K562 (cell line): Measurements from ENCODE around the gene GBA2. TPM values are rescaled to one million over a fixed set of nuclear protein-coding genes. Genes with fewer than 3 reads are reported as not detected.

Source experiments
- ESRRA ChIP-seq: fragments of 450-650 bp; IDR thresholded peaks from 2 replicates; pipeline ENCODE4 v1.6.1; 2014; ENCODE audit warnings: low read depth, mild to moderate bottlenecking, moderate library complexity, borderline replicate concordance
- FOSL1 ChIP-seq: fragments of 200-800 bp; sonication (Bioruptor generic); conservative IDR thresholded peaks from 2 replicates; pipeline ENCODE4 v1.6.1; 2016; ENCODE audit warnings: missing genetic modification characterization, missing compliant biosample characterization
- FOXA1 ChIP-seq: fragments of 450-650 bp; IDR thresholded peaks from 2 replicates; pipeline ENCODE4 v1.6.1; 2016; ENCODE audit warnings: mild to moderate bottlenecking, borderline replicate concordance
- GABPB1 ChIP-seq: sonication (generic); formaldehyde crosslinking; IDR thresholded peaks from 2 replicates; pipeline ENCODE4 v1.8.0; 2022; ENCODE audit warnings: mild to moderate bottlenecking, missing genetic modification reagents
- HDAC8 ChIP-seq: fragments of 450-650 bp; IDR thresholded peaks from 2 replicates; pipeline ENCODE4 v1.6.1; 2016; ENCODE audit warnings: mild to moderate bottlenecking, missing genetic modification characterization, moderate library complexity, missing compliant biosample characterization
- KAT8 ChIP-seq: fragments of 450-650 bp; IDR thresholded peaks from 2 replicates; pipeline ENCODE4 v1.6.1; 2016; ENCODE audit warnings: low read depth, mild to moderate bottlenecking
- NFRKB ChIP-seq: fragments of 450-650 bp; IDR thresholded peaks from 2 replicates; pipeline ENCODE4 v1.6.1; 2016; ENCODE audit warnings: low read depth
- ZNF282 ChIP-seq: sonication (generic); formaldehyde crosslinking; IDR thresholded peaks from 2 replicates; pipeline ENCODE4 v1.8.1; 2023; ENCODE audit warnings: missing genetic modification reagents
- ZNF347 ChIP-seq: fragments of 450-650 bp; formaldehyde crosslinking; IDR thresholded peaks from 2 replicates; pipeline ENCODE4 v1.4.0; 2020; ENCODE audit warnings: low read depth, mild to moderate bottlenecking, moderate library complexity
- ZNF589 ChIP-seq: fragments of 200-800 bp; sonication (Bioruptor generic); IDR thresholded peaks from 2 replicates; pipeline ENCODE4 v1.6.1; 2016; ENCODE audit warnings: low read depth, missing genetic modification characterization, missing compliant biosample characterization
- polyA plus RNA-seq, 8 experiments: library from polyadenylated mRNA; depleted of rRNA in 4 of 8; stranded (reverse) in 5 of 8; unstranded in 3 of 8; fragments of >200 nt; fragmentation: Nextera tagmentation in 2 of 8; fragmentation: Illumina TruSeq in 1 of 8; extraction: Ambion mirVana in 2 of 8; extraction: Trizol in 1 of 8; gene quantifications; 2 replicates each; pipeline versions ENCODE4 v1.2.1 to v1.2.3, GENCODE V29; 2011 to 2014; ENCODE audit warnings: inconsistent platforms in 1 of 8, missing spikeins in 1 of 8
- total RNA-seq, 7 experiments: library from RNA; depleted of rRNA in 6 of 7; stranded (reverse); fragments of >200 nt in 6 of 7; fragmentation: Illumina TruSeq in 2 of 7; extraction: Trizol in 2 of 7; gene quantifications; 2 replicates each; pipeline versions ENCODE4 v1.2.1 to v1.2.3, GENCODE V29; 2011 to 2021; ENCODE audit warnings: low replicate concordance in 1 of 7
- TF ChIP-seq, protein P1 (sequence below), 2 experiments: IDR thresholded peaks; 2 replicates each; pipeline ENCODE4 v1.6.1; 2012; ENCODE audit warnings: improper control_type of control experiment in 2 of 2, low read depth in 2 of 2, low read length in 2 of 2, borderline replicate concordance in 1 of 2
- TF ChIP-seq, protein P2 (sequence below): sonication (generic); formaldehyde crosslinking; IDR thresholded peaks from 2 replicates; pipeline ENCODE4 v1.8.0; 2022; ENCODE audit warnings: missing genetic modification reagents, mild to moderate bottlenecking, borderline replicate concordance

The GBA2 gene
- total and polyA plus RNA-seq, 9 of the 15 experiments (the other 6 are each of a cell fraction or from before 2014, with no cell fraction given) = 14.1 to 60.4 (median 32.1) TPM

DNA sequence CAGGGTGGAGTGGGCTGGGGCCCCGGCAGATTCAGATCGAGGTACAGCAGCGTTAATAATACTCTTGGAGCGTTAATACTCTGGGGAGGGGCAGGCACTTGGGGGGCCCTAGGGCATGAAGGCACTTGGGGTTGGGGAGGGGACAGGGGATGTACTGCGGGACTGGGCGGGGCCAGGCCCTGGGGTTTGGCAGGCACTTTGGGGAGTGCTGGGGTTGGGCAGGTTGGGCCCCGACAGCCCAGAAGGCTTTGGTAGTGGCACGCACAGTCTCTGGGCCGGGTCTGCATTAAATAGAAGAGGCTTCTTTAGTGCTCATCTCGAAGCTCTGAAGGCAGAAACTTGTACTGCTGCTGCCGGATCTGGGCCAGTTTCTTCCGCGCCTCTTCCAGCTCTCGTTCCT is 51.5 kb downstream of the GBA2 start (continued):
- TF ChIP-seq, protein P1, sequence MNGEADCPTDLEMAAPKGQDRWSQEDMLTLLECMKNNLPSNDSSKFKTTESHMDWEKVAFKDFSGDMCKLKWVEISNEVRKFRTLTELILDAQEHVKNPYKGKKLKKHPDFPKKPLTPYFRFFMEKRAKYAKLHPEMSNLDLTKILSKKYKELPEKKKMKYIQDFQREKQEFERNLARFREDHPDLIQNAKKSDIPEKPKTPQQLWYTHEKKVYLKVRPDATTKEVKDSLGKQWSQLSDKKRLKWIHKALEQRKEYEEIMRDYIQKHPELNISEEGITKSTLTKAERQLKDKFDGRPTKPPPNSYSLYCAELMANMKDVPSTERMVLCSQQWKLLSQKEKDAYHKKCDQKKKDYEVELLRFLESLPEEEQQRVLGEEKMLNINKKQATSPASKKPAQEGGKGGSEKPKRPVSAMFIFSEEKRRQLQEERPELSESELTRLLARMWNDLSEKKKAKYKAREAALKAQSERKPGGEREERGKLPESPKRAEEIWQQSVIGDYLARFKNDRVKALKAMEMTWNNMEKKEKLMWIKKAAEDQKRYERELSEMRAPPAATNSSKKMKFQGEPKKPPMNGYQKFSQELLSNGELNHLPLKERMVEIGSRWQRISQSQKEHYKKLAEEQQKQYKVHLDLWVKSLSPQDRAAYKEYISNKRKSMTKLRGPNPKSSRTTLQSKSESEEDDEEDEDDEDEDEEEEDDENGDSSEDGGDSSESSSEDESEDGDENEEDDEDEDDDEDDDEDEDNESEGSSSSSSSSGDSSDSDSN (IDR thresholded peaks at IDR 0.05; ENCODE audit: borderline replicate concordance in 1 of 2, low read depth in 2 of 2, low read length in 2 of 2) = no peak
- TF ChIP-seq GABPB1 (no peak), ZNF347 (CRISPR knock-in tag) (no peak), HDAC8 (tag) (no peak), FOXA1 (no peak), FOSL1 (no peak), ZNF589 (CRISPR knock-in tag) (no peak), ESRRA (no peak), ZNF282 (CRISPR knock-in tag) (no peak), KAT8 (no peak), NFRKB (no peak)
- TF ChIP-seq, protein P2, sequence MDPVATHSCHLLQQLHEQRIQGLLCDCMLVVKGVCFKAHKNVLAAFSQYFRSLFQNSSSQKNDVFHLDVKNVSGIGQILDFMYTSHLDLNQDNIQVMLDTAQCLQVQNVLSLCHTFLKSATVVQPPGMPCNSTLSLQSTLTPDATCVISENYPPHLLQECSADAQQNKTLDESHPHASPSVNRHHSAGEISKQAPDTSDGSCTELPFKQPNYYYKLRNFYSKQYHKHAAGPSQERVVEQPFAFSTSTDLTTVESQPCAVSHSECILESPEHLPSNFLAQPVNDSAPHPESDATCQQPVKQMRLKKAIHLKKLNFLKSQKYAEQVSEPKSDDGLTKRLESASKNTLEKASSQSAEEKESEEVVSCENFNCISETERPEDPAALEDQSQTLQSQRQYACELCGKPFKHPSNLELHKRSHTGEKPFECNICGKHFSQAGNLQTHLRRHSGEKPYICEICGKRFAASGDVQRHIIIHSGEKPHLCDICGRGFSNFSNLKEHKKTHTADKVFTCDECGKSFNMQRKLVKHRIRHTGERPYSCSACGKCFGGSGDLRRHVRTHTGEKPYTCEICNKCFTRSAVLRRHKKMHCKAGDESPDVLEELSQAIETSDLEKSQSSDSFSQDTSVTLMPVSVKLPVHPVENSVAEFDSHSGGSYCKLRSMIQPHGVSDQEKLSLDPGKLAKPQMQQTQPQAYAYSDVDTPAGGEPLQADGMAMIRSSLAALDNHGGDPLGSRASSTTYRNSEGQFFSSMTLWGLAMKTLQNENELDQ (CRISPR knock-in tag) = no peak
- TF ChIP-seq, all 486 proteins: peak for 0
